Fibroblast of pulmonary artery (primary cell): Measurements from ENCODE around the gene NOBOX.

Experiments
- DNase-seq: peaks from one replicate; pipeline ENCODE4 v3.0.0-alpha.2; 2010; ENCODE audit warnings: low read depth
- H3K4me3 ChIP-seq: replicated peaks from 2 replicates; pipeline ENCODE4 v1.5.1; 2011; ENCODE audit warnings: low read depth, mild to moderate bottlenecking, control low read depth, low read length, moderate library complexity
- CTCF ChIP-seq: IDR thresholded peaks from 2 replicates; pipeline ENCODE4 v1.5.1; 2011; ENCODE audit warnings: mild to moderate bottlenecking, control low read depth, low read length, inconsistent platforms; ENCODE audit errors: missing control alignments

Gene NOBOX

GRCh38 chr7:144407266-144407931 is 3.9 kb upstream of the NOBOX start:
- DNase-seq = no peak
- TF ChIP-seq CTCF = no peak
- H3K4me3 ChIP-seq = no peak overlapping the region

GRCh38 chr7:144404946-144405345 is 1.5 kb upstream of the NOBOX start:
- no peak for TF ChIP-seq CTCF
- no peak for DNase-seq
- no peak overlapping the region for H3K4me3 ChIP-seq

DNA sequence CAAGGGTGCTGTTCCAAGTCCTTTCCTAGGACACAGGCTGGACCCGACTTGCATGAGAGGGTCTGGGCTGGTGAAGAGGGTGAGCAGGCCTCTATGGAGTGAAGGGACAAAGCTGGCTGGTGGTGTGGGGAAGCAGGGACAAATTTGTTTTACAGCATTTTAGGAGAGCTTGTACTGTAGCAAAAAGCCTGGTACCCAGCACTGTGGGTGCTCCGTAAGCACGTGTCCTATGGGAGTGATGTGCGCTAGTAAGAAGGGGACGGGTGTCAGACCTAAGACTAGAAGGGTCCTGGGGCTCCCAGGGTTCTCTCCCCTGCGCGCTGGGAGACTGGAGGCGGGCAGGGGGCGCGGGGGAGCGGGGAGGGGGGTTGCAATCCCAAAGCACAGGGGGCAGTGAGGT is 391 bp downstream of the NOBOX start:
- no peak overlapping the region for H3K4me3 ChIP-seq
- TF ChIP-seq CTCF = no peak
- no peak for DNase-seq

GRCh38 chr7:144401490-144401889 is 2.0 kb downstream of the NOBOX start:
- no peak for DNase-seq

DNA sequence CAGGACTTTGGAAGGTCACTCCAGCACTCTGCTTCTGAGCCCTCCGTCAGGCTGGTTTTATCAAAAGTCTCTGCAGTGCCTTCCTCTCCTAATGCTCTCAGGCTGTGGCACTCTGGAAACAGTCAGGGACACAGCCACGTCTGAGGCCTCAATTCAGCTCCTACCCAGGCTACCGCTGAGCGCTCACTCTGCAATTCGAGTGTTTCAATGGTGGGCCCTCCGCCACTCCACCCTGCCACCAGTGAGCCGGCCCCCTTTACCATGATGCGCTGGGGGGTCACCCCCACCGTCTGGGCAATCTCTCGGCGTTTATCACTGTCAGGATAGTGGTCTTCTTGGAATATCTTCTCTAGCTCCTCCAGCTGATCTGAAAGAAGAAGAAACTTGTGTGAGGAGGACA is 3.5 kb downstream of the NOBOX start:
- TF ChIP-seq CTCF = no peak
- no peak overlapping the region for H3K4me3 ChIP-seq
- no peak for DNase-seq

More at GRCh38 chr7:144401490-144401889, 2.0 kb downstream of the NOBOX start:
- H3K4me3 ChIP-seq = no peak overlapping the region
- no peak for TF ChIP-seq CTCF

GRCh38 chr7:144398911-144399310 is 4.6 kb downstream of the NOBOX start:
- DNase-seq = no peak
- no peak overlapping the region for H3K4me3 ChIP-seq
- no peak for TF ChIP-seq CTCF

- no peak overlapping the region for H3K4me3 ChIP-seq
- TF ChIP-seq CTCF = no peak
These were observed 5.2 kb downstream of the NOBOX start for GRCh38 chr7:144398291-144398690.

More at GRCh38 chr7:144398291-144398690, 5.2 kb downstream of the NOBOX start:
- no peak for DNase-seq
